GM13977 (cell line): ENCODE data around the gene AFAP1L2.

Source experiments
- DNase-seq: peaks from one replicate; pipeline ENCODE4 v3.0.0; 2012; ENCODE audit warnings: low spot score
- CTCF ChIP-seq: IDR thresholded peaks from 2 replicates; pipeline ENCODE4 v1.5.1; 2012; ENCODE audit warnings: mild to moderate bottlenecking, control low read depth; ENCODE audit not compliant: insufficient read depth; ENCODE audit errors: extremely low read depth, missing control alignments
- in situ Hi-C: fragments of 300-500 bp; cut with MboI; formaldehyde crosslinking; loops from one replicate; pipeline ENCODE4 v1.12.0; 2022; ENCODE audit warnings: low sequenced_read_pairs, low pct_unique_long_range_greater_than_20kb, mixed read lengths, inconsistent platforms; ENCODE audit not compliant: unreplicated experiment

AFAP1L2 gene

DNA sequence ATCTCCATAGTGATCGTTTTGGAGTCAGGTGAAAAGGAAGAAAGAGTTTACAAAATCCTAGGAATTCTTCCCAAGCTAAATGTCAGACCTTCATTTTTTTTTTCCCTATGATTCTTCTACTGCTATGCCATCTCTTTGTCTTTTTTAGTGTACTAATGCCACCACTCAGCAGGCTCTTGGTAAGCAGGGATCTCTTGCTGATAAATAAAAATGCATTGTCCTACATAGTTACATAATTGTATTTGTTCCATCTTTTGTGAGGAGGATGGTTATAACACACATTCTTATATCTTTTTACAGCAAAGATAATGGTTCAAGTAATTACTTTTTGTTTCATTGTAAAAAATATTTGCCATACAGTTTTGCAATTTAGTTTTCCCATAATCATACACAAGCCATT lies 36.8 kb upstream of the AFAP1L2 start:
- DNase-seq: no peak
- TF ChIP-seq CTCF: no peak
- in situ Hi-C loops: no loop called here

DNA sequence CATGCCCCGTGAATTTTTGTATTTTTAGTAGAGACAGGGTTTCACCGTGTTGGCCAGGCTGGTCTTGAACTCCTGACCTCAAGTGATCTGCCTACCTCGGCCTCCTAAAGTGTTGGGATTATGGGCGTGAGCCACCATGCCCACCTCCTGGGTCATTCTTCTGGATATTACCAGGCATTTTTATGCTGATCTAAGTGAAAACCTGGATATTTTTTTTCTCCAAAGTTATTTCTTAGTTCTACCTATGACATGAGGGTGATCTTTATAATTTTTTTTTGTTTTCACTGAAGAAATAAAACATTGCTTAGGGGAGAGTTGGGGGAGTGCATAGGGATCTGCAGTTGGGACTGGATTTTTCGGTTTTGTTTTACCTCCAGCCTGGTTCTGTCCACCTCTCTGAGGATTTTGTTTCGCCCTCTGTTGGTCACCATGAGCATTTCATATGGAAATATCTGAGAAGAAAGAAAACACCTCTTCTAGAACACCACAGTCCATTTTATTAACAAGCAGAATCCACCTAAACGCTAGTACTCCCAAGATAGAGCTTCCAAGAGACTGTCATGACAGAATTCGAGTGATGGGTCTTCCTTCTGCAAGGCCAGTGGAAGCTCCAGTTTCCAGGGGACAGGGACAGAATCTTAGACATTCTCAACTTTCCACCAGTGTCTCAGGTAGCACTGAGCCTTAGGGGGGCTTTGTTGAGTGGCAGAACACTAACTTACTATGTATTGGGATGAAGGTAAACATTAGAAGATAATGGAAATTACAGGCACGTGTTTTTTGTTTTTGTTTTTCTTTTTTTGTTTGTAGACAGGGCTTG lies 33.4 kb upstream of the AFAP1L2 start:
- peak; percentile 47 for TF ChIP-seq CTCF
- in situ Hi-C loops: no loop called here
- peak; percentile 25 for DNase-seq

DNA sequence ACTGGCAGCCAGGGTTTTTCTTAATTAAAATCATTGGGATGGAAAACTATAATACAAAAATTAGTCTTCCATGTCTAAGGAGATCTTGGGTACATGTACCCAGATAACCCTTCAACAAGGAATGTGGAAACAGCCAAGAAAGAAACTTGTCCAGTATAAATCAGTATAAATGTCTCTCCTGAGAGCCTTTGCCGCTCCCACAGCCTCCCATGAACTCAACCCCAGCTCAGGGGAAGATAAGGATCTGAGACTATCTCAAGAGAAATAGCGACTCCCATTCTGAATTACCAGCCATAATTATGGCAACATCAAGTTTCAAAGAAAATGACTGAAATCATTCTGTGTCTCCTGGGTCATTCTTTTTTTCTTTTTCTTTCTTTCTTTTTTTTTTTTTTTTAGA lies 32.6 kb upstream of the AFAP1L2 start:
- no peak for TF ChIP-seq CTCF

DNA sequence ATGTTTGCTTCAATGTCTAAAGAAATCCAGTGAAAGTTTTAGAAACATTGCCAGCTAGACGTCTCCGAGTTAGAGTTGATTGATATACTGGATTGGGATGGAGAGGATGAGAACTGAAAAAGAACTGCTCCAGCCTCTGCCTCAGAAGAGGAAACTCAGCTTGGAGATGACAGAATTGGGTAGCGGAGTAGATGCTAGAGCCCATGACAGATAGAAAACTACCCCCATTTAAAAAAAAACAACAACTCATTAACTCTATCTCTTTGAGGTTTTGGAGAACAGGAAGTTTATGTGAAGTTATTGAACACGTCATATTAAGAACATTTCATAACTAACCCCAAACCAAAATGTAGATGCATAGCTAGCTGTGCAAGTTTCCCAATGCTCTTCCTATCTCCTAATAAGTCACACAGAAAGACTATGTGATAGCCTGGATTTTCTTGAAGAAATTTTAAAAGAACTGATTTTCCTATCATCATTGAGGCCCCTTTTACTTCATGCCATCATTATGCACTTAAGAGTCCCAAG lies 28.3 kb upstream of the AFAP1L2 start:
- TF ChIP-seq CTCF: no peak
- in situ Hi-C loops: no loop called here
- no peak for DNase-seq

More for the DNA sequence above, 32.6 kb upstream of the AFAP1L2 start:
- in situ Hi-C loops: no loop called here
- no peak for DNase-seq

DNA sequence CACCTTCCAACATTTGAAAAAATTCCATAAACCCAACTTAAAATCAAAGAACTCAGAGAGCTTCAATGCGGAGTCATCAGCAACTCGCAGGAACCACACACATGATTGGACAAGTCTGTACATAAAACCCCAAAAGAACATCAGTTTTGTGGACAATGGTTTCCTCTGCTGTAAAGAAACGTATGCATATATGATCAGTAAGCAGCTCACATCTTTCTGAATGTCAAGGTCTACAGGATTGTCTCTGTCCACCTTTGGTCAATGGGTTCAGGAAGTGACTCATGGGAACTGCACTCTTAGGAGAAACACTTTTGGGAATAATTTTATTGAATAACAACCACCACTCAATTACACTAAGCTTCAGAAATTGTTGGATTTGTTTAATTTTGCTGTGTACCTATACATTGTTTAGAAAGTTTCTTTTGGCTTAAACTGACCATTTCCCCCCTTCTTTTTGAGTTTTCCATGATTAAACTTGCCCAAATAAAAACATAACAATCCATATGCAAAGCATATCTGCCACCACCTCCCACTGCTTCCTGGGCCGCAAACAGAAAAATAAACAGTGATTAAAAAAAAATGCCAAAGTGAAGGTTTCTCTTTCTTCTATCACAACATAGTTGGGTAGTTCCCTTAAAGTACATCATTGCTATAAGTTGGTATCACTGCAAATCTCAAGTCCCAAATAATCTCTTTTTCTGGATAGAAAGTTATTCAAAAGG lies 27.3 kb upstream of the AFAP1L2 start:
- TF ChIP-seq CTCF: no peak
- no peak for DNase-seq
- in situ Hi-C loops: no loop called here

GRCh38 chr10:114430688-114431413 lies 26.5 kb upstream of the AFAP1L2 start:
- no peak for TF ChIP-seq CTCF
- in situ Hi-C loops: no loop called here
- no peak for DNase-seq
